Spinal cord (tissue), 10 donors: Measurements from ENCODE around the gene ARHGAP18. TPM values are rescaled to one million over a fixed set of nuclear protein-coding genes. Genes with fewer than 3 reads are reported as not detected.

Experiments used
- DNase-seq, 6 donors: peaks; one replicate each; pipeline versions ENCODE4 v3.0.0 to v3.0.0-alpha.2; 2013 to 2015; ENCODE audit warnings: low spot score in 6 of 6, low read depth in 4 of 6
- H3K27ac ChIP-seq: one replicate; pipeline ENCODE4 v1.5.1; 2013; ENCODE audit warnings: low read depth, low read length, control low read depth
- H3K27me3 ChIP-seq: one replicate; pipeline ENCODE4 v1.6.1; 2013; ENCODE audit warnings: low read length; ENCODE audit not compliant: control insufficient read depth, insufficient read depth
- H3K36me3 ChIP-seq: one replicate; pipeline ENCODE4 v1.6.1; 2013; ENCODE audit warnings: low read length; ENCODE audit not compliant: control insufficient read depth, insufficient read depth
- H3K4me1 ChIP-seq: one replicate; pipeline ENCODE4 v1.6.1; 2013; ENCODE audit warnings: low read length; ENCODE audit not compliant: control insufficient read depth, insufficient read depth
- H3K4me3 ChIP-seq: one replicate; pipeline ENCODE4 v1.5.1; 2013; ENCODE audit warnings: low read depth, low read length, control low read depth
- H3K9me3 ChIP-seq: one replicate; pipeline ENCODE4 v1.6.1; 2013; ENCODE audit warnings: low read length; ENCODE audit not compliant: control insufficient read depth, insufficient read depth
- WGBS: methylation state at CpG from one replicate; pipeline ENCODE4 v1.1.5; 2013; ENCODE audit warnings: missing lambda C conversion rate; ENCODE audit not compliant: insufficient coverage; 5-methylcytosine and 5-hydroxymethylcytosine counted together
- long read RNA-seq, 4 donors: transcript quantifications; one replicate each; lab custom pipeline, GENCODE V29; 2026
- polyA plus RNA-seq, 2 donors: library from polyadenylated mRNA; unstranded; fragments of 120-200 nt; gene quantifications; one replicate each; pipeline ENCODE4 v1.2.1, GENCODE V29; 2013; ENCODE audit not compliant: insufficient read length in 2 of 2
- total RNA-seq, 2 donors: library from RNA; depleted of rRNA in 1 of 2; stranded (reverse); fragments of 120-200 nt in 1 of 2; fragments of >200 nt in 1 of 2; gene quantifications; one replicate each; pipeline versions ENCODE4 v1.2.3 to v1.2.4, GENCODE V29; 2013 to 2014
- donor health status: healthy.

ARHGAP18 gene, protein sequence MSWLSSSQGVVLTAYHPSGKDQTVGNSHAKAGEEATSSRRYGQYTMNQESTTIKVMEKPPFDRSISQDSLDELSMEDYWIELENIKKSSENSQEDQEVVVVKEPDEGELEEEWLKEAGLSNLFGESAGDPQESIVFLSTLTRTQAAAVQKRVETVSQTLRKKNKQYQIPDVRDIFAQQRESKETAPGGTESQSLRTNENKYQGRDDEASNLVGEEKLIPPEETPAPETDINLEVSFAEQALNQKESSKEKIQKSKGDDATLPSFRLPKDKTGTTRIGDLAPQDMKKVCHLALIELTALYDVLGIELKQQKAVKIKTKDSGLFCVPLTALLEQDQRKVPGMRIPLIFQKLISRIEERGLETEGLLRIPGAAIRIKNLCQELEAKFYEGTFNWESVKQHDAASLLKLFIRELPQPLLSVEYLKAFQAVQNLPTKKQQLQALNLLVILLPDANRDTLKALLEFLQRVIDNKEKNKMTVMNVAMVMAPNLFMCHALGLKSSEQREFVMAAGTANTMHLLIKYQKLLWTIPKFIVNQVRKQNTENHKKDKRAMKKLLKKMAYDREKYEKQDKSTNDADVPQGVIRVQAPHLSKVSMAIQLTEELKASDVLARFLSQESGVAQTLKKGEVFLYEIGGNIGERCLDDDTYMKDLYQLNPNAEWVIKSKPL
- total RNA-seq = 10 to 100 TPM; 16.1 to 18.6 TPM
- 10 to 100 TPM in 1 of 2 donors, 1 to 10 TPM in 1; 8.0 to 11.8 TPM for polyA plus RNA-seq
- long read RNA-seq, donor 1, full-length matches to known transcripts = 2 of 2 reads
- long read RNA-seq, donor 1, partial matches to known transcripts = 0 of 2 reads
- long read RNA-seq, donor 1, other reads (novel, unspliced or antisense) = 0 of 2 reads
- long read RNA-seq, donor 2, full-length matches to known transcripts = 1 of 1 reads
- long read RNA-seq, donor 2, partial matches to known transcripts = 0 of 1 reads
- long read RNA-seq, donor 2, other reads (novel, unspliced or antisense) = 0 of 1 reads
- long read RNA-seq, donor 3 = 0 reads
- long read RNA-seq, donor 4, full-length matches to known transcripts = 3 of 12 reads
- long read RNA-seq, donor 4, partial matches to known transcripts = 9 of 12 reads
- long read RNA-seq, donor 4, other reads (novel, unspliced or antisense) = 0 of 12 reads

DNA sequence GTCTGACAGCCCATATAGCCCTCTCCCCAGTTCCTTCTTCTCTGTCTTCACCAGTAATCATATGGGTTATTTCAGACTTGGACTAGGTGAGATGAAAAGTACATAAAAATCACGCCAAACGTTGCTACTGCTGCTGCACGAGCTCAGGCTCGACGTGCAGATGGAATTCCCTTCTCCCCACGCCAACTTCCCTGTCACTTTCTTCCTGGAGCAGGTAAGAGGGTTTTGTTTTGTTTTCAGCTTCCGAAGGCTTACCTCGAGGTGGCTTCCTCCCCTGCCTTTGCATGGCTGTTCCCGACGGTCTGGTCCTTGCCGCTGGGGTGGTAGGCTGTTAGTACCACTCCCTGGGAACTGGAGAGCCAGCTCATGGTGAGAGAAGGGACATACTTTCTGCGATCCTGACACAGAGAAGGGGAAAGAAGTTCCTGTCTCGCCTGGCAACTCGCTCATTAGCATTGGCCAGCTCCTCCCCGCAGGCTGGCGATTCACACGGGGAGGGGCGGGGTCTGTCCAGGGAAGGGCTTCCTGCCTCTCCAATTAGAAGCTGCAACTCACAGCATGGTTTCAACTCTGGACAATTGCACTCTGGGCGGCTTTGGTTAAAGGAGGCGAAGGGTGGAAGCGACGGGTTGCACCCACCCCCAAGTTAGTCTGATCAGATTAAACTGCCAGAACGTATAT, at the start of gene ARHGAP18:
ARHGAP18 (minus strand) TSS at position 409 of the 681 bp plus-strand sequence; CDS start at position 368, 41 bp downstream.
- no peaks in the 10 kb centered on the region for H3K36me3 ChIP-seq
- peak within 1 kb of the TSS; percentile 70 for H3K4me3 ChIP-seq
- H3K9me3 ChIP-seq = no peaks in the 10 kb centered on the region
- peak; percentile 38 to 92 (median 58) for DNase-seq
- H3K27me3 ChIP-seq = no peaks in the 10 kb centered on the region
- 0% methylated on average over 13 of the region's 23 CpGs for WGBS
- peaks cover 12% of the 10 kb centered on the region for H3K4me1 ChIP-seq
- H3K27ac ChIP-seq = peak within 1 kb of the TSS; percentile 95

DNA sequence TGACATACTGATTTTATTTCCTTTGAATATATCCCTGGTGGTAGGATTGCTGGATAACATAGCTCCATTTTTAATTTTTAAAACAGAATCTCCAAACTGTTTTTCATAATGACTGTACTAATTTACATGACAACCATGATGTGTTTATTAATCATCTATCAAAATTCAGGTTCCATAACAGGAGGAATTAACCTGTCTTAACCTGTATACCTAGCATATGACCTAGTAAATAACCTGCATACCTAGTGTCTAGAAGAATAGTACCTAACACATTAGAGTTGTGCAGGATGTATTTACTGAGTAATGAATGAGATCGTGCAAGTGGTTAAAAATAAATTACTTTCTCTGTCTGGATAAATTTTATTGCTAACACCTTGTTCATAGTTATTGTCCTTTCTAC, 45.8 kb upstream of the ARHGAP18 start:
- WGBS = no CpG with 5 or more reads among the region's 1 CpG
- H3K27ac ChIP-seq = no peak overlapping the region
- DNase-seq = no peak
- no peak overlapping the region for H3K4me3 ChIP-seq
- H3K4me1 ChIP-seq = no peaks in the 10 kb centered on the region
- no peaks in the 10 kb centered on the region for H3K36me3 ChIP-seq
- no peaks in the 10 kb centered on the region for H3K27me3 ChIP-seq
- H3K9me3 ChIP-seq = no peaks in the 10 kb centered on the region

DNA sequence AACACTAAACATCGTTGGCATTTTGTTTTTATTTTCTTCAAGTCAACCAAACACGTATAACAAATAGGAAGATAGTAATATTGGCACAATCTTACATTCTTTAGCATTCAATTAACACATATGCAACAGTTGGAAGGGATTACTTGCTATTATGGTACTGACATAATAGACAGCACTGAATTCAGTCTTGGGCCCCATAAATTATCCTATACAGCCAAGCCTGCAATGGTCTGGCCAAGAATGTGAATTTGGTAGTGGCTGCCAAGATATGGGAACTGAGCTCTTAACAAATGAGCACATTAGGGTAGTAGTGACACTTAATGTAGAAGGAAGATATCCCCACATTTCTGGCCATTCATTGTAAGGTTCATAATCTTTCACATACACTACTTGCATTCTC, 44.8 kb upstream of the ARHGAP18 start:
- WGBS = no CpG with 5 or more reads among the region's 2 CpGs
- Histone ChIP-seq H3K4me3 (no peak overlapping the region), H3K27ac (no peak overlapping the region), H3K9me3 (no peaks in the 10 kb centered on the region), H3K27me3 (no peaks in the 10 kb centered on the region), H3K36me3 (no peaks in the 10 kb centered on the region), H3K4me1 (no peaks in the 10 kb centered on the region)
- peak in 2 of 6 donors; percentile 31 to 38 for DNase-seq

DNA sequence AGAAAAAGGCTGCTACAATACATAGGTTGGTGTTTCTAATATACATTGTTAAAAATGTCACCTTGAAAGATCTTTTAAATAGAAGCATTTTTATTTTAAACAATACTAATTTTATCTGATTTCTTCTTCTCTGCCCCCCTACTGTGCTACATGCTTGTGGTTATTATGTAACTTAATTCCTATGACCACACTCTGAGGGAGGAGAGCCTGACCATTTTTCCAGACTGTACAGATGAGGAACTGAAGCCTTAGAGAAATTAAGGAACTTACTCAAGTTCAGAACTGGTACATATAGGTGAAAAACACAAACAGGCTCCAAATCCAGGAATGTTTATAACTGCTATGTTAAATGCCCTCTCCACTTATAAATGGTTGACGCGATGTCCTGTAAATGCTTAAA, 43.4 kb upstream of the ARHGAP18 start:
- WGBS = no CpG with 5 or more reads among the region's 2 CpGs
- Histone ChIP-seq H3K27ac (no peak overlapping the region), H3K9me3 (no peaks in the 10 kb centered on the region), H3K4me3 (no peak overlapping the region), H3K36me3 (no peaks in the 10 kb centered on the region), H3K4me1 (no peaks in the 10 kb centered on the region), H3K27me3 (no peaks in the 10 kb centered on the region)
- no peak for DNase-seq

DNA sequence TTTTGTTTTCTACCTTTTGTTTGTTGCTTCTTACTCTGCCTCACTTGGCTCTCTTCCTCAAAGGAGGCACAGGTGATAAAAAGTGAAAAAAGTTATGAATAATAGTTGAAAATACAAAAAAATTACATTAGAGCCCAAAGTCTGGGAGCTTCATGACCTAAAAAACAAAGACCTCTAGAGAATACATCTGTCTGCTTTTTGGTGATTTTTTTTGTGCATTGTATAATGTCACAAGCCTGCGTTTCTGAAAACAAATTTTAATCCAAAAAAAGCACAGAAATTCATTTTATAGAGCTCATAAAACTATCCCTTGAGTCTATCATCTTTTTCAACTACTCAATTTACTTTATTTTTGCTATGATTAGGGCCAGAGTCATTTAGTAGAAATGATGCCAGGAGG, 41.4 kb upstream of the ARHGAP18 start:
- DNase-seq = no peak
- H3K27ac ChIP-seq = no peak overlapping the region
- no peak overlapping the region for H3K4me3 ChIP-seq
- no peaks in the 10 kb centered on the region for H3K27me3 ChIP-seq
- no peaks in the 10 kb centered on the region for H3K4me1 ChIP-seq
- no peaks in the 10 kb centered on the region for H3K36me3 ChIP-seq
- no CpG with 5 or more reads among the region's 1 CpG for WGBS
- no peaks in the 10 kb centered on the region for H3K9me3 ChIP-seq

DNA sequence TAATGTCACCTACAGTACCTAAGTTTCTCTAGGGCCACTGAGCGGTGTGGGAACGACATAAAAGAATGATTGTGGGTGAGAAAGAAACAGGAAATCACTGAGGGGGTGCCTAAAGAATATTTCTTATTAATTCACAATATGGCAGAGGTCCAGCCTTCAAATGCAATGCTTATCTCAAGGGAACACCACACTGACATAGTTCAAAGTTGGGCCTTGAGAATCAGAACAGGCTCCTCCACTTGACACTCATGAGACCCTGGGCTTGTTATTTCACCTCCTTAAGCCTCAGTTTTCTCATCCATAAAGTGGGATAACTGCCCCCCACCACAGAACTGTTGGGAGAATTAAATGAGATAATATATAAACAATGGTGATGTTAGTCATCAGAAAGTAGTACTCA, 40.4 kb upstream of the ARHGAP18 start:
- Histone ChIP-seq H3K27me3 (no peaks in the 10 kb centered on the region), H3K4me1 (no peaks in the 10 kb centered on the region), H3K4me3 (no peak overlapping the region), H3K27ac (no peak overlapping the region), H3K36me3 (no peaks in the 10 kb centered on the region), H3K9me3 (no peaks in the 10 kb centered on the region)
- WGBS = no CpG with 5 or more reads among the region's 2 CpGs
- DNase-seq = no peak

DNA sequence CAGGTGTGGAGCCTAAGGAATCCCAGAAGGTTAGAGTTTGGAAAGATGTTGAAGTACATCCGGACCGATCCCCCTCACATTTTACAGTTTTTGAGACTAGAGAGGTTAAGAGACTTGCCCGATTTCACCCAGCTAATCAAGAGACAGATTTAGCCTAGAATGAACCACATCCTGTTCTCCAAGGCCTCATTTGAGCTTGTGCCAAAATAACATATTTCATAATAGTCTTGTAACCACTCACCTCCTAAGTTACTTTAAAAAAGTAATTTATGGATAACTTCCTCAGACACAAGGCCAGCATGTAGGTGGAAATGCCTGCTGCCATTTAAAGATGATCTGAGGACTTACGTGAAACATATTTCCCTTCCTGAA, 39.8 kb upstream of the ARHGAP18 start:
- Histone ChIP-seq H3K4me3 (no peak overlapping the region), H3K27ac (no peak overlapping the region), H3K9me3 (no peaks in the 10 kb centered on the region), H3K36me3 (no peaks in the 10 kb centered on the region), H3K27me3 (no peaks in the 10 kb centered on the region), H3K4me1 (no peaks in the 10 kb centered on the region)
- DNase-seq = no peak
- WGBS = no CpG with 5 or more reads among the region's 4 CpGs

DNA sequence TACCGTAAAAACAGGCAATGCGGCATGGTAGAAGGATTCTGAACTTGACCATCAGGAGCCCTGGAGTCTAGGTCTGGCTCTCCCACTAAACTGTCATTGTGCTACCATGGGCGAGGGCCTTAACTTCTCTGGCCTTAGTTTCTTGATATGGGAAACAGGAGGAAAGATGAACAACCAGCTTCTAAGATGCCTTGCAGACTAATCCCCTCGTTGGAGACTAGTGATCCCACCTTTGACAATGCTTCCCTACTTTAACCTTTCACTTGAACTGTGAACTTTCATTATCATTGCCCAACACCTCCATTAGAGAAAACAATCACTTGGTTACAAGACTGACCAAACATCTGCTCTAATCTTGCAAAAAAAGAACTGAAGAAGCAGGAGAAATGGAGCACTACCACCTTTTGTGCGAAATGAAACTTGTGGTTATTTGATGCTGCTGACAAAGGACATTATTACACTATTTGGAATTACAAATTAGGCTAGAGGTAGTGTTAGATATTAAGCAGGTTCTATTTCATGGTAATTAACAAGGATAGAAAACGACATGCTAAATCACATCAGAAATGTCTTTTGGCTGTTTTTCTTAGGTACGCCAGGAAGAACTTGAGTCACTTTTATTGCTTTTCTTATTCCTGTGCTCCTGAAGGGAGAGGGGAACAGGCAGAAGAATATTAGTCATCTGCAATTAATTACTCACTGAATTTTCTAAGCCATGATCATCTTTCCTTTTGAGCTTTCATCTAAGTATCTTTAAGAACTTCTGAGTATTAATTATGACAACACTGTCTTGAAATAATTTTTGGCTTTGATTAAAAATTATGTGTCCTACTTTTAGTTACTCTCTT, 39.1 kb upstream of the ARHGAP18 start:
- DNase-seq = no peak
- Histone ChIP-seq H3K27ac (no peak overlapping the region), H3K27me3 (no peaks in the 10 kb centered on the region), H3K4me1 (no peaks in the 10 kb centered on the region), H3K9me3 (no peaks in the 10 kb centered on the region), H3K36me3 (no peaks in the 10 kb centered on the region), H3K4me3 (no peak overlapping the region)
- no CpG with 5 or more reads among the region's 7 CpGs for WGBS
